GM19438 (cell line): ENCODE measurements around the gene MIS12.

ENCODE experiments used
- ATAC-seq: cut with Tn5 transposase; IDR thresholded peaks from one replicate; pipeline ENCODE4 v1.9.1; 2021; ENCODE audit warnings: low read depth; ENCODE audit not compliant: unreplicated experiment

MIS12 gene

GRCh38 chr17:5486206-5487124 is at the start of gene MIS12:
MIS12 (plus strand) TSS chr17:5486566; CDS start chr17:5488863, 2,297 bp downstream.
- ATAC-seq, result peak; percentile 81

GRCh38 chr17:5437721-5438317 is 48.5 kb upstream of the MIS12 start:
- ATAC-seq, result no peak

DNA sequence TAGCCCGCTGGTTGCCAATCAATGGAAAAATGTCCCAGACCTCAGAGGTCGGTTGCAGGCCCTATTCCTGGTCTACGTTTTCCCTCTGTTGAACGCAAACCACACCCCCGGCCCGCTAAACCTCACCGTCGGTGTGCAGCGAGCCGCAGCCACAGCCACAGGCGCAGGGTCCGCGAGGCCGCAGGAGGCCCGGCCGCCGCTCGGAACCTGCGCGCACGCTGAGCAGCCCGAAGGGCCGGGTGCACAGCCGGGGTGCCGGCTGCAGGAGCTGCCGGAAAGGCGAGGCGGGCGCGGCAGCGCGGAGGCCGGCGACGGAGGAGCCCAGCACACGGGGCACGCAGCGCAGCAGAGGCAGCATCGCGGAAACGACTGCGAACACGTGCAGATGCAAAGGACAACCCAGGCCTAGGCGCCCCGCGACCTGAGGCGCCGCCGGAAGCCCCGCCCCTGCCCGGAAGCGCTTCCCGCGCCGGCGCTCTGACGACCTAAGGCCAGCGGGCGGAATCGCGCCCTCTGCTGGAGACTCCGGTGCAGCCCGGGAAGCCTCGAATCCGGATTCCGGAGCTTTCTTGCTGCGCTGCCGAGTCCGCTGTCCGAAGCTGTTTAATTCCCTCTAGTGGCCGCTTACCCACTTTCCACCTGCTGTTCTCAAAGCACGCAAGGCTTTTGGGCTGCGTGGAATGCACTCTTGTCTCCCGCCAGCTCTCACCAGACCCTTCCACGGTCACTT is 47.5 kb upstream of the MIS12 start, which contains the start of gene C1QBP:
TSS of gene C1QBP (minus strand) at position 440 of the 730 bp plus-strand sequence. CDS start at position 358, 82 bp downstream.
- ATAC-seq, result peak; percentile 75

- ATAC-seq, result no peak
These were observed 47.0 kb upstream of the MIS12 start for GRCh38 chr17:5439446-5439764.

DNA sequence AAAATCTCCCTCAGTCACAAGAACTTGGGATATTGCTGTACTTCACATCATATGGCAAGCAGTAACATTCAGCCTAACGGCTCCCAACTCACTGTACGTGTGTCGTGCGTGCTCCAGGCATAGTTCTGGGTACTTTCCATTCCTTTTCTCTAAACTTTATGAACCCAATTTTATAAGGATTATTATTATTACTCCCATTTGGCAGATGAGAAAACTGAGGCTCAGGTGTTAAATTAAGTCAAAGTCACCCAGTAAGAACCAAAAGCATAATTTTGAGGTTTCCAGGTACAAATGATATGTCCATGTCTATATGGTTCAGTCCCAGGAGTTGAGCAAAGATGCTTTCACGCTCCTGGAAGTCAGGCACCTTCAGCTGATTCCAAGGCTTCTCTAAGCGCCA is 42.6 kb upstream of the MIS12 start:
- no peak for ATAC-seq

DNA sequence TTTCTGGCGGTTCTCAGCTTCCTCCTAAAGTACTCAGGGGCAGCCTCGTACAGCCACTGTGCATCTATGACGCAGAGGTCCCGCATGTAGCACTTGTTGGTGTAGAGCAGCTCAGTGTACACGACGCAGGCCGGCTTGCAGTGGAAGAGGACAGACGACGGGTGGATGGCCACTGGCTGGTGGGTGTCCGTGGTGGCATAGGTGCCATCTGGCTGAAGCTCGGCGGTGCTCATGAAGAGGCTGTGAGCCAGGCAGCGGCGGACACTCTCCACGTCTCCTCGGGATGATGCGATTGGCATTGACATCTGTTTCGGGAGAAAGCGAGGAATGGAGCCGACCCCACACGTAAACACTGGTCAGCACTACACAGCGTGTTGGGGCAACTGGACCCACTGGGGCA is 42.2 kb upstream of the MIS12 start:
- ATAC-seq, result no peak

DNA sequence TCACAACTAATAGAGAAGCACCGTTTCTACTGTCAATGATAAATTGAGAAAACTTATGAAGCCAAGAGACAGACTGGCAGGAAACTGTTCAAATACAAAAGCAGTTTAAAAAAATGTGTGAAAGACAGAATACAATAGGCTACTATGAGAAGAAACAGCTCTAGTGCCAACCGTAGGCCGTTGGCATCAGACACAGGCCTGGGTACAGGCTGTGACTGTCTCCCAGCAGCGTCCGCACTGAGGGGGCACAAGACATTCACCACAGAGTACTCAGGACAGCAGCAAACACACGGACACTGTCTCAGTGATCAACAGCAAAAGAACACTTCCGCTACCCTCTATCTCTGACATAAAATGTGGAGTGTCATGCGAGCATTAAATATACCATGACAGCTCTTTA is 39.6 kb upstream of the MIS12 start:
- ATAC-seq, result no peak

DNA sequence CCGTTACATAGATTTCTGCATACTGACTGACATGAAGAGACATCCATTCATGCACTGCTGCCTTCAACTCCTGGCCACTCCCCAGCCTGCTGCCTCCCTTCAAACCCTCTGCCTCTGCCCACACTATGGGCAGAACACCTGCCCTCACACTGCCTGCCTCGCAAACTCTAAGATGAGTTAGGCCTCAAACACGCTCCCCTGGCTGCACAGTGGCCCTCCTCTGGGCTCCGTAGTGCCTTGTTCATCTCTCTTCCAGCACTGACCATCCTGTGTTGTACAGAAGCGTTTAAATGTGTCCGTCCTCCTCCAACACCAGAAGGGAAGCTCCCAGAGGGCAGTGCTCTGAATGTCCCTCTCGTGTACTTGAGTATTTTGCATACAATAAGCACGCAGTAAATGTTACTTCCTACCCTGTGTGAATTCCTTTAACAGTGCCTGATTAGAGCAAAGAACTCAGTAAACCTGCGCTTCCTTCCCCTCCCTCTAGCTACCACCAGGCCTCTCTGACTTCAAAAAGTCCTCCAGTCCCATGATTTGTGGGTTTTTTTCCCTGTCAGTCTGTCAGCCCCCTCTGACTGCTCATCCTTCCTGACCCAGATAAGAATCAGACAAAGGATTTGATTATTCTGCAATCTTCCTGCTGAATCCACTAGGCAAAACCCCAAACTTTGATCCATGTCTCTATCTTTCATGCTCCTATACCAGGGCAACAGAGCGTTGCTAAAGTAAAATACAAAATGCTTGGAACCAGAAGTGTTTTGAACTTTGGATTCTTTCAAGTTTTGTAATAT is 21.5 kb upstream of the MIS12 start:
- no peak for ATAC-seq

GRCh38 chr17:5466295-5466694 is 20.1 kb upstream of the MIS12 start:
- ATAC-seq, result no peak

GRCh38 chr17:5467416-5467815 is 18.9 kb upstream of the MIS12 start:
- ATAC-seq, result no peak

DNA sequence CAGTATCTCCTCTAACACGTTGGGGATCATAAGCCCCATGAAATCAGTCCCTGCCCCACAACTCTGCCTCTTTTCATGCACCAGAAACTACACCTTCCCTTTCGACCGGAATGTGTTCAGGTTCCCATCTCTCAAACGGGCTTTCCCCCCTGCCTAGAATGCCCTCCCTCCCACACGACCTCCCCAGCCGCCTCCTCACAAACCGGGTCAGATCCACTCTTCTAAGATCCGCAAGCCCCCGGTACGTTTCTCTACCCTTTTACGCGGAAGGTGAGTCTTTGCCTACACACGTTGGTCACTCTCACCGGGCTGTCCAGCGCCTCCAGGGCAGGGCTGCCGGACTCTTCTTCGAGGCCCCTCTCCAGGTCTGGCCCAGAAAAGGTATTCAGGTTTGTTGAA is 18.3 kb upstream of the MIS12 start:
- no peak for ATAC-seq

DNA sequence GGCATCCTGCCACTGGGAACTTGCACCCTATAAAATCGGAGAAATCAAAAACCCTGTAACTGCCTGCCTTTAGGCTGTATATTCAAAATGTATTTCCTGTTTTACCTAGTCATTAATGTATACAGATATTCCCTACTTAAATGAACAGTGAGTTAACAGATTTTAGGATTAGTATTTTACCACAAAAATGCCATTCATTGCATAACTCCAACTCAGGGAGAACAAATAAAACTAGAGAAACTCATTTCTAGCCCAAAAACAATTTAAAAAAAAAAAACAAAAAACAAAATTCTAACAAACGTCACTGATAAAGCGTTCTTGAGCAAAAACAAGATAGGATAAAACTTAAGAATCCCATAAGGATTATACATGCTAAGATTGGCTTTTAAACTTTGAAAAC is 13.9 kb upstream of the MIS12 start:
- ATAC-seq, result no peak

GRCh38 chr17:5473906-5474305 is 12.5 kb upstream of the MIS12 start:
- no peak for ATAC-seq

DNA sequence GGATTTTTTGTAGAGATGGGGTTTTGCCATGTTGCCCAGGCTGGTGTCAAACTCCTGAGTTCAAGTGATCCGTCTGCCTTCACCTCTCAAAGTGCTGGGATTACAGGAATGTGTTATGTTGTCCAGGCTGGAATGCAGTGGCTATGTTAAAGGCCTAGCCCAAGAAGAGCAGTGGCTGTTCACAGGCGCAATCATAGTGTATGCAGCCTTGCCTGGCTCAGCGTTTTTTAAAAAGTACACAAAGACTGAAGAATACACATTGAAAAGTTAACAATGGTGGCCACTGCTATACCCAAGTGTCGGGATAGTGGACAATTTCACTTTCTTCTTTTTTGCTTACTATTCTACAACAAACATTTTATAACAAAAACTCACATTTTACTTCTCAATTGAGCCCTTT is 7.4 kb upstream of the MIS12 start:
- ATAC-seq, result no peak

DNA sequence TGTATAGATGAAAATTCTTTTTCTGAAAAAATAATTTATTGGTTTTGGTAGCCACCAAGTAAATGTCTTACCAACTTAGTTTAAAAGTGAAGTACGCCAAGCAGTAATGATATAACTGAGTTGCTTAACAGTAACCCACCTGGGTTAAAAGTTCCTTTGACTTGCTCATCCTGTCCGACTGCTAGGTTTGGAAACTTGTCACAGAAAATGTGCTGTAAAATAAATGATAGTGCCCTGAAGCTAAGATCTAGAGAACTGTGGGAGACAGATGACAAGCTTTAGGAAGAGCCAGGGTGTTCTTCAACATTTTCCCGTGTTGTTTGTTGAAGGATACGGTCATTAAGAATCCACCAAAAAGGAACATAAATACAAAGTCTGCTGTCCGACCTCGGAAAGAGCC is 5.4 kb upstream of the MIS12 start:
- ATAC-seq, result no peak

DNA sequence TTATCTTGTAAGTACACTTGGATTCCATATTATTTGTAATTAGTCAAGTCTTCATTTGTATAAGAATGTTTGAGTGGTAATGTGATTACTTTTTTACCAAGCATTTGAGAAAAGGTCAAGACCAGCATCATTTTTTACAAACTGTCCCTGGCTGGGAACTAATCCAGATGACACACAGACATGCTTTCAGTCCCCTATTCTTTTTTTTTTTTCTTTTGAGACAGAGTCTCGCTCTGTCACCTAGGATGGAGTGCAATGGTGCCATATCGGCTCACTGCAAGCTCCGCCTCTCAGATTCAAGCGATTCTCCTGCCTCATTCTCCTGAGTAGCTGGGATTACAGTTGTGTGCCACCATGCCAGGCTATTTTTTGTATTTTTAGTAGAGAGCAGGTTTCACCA is 4.9 kb upstream of the MIS12 start:
- no peak for ATAC-seq

DNA sequence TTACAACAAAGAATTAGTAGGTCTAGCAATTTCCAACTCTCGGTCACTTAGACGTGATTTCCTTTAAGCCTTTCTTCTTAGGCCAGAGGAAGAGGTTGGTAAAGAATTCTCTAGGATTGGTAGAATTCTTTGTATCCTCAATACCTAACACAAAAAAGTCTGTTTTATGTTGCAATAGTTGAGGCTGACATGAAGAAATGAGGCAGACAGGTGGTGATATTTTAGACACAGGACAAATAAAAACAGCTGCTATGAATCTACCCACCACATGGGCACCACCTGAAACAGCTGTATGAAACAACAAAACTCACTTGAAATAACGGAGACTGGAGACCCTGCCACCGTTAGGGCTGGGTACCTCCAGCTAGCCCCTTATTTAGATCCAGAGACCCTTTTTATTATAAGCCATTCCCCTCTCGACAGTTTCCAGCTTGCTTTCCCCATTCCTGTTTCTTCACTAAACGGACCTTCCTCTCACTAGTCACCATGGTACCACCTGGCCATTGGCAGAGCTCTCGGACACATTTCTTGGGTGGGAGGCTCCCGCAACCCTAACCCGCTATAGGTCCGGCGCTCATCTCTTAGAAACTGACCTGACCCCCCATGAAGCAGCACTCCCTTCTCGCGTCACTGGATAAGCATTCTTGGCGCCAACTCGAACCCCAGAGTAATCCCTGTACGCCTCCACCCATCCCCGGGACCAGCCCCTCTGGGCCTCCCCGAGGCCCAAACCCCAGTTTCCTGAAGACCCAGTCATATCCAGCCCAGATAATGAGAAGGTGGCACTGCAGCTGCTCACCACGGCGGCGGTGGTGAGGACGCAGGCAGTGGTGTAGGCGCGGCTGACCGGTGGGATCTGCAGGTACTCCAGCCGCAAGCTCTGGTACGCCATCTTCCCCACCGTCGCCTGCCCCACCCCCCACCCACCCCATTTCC is 828 bp upstream of the MIS12 start, which contains the start of gene DERL2:
TSS of gene DERL2 (minus strand) at position 909 of the 936 bp plus-strand sequence. CDS start at position 892, 17 bp downstream.
- peak; percentile 18 for ATAC-seq

DNA sequence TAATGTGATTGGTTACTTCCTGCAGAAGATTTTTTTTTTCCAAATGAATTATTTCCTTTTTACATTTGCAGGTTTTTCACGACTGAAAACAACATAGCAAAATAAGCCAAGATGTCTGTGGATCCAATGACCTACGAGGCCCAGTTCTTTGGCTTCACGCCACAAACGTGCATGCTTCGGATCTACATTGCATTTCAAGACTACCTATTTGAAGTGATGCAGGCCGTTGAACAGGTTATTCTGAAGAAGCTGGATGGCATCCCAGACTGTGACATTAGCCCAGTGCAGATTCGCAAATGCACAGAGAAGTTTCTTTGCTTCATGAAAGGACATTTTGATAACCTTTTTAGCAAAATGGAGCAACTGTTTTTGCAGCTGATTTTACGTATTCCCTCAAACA is 2.4 kb downstream of the MIS12 start:
- ATAC-seq, result no peak

- ATAC-seq, result no peak
These were observed 6.6 kb downstream of the MIS12 start for GRCh38 chr17:5492970-5493369.
